Endometrial microvascular endothelial cells (primary cell): ENCODE measurements around the gene HMG20B. TPM values are rescaled to one million over a fixed set of nuclear protein-coding genes. Genes with fewer than 3 reads are reported as not detected.

ENCODE experiments used
- in situ Hi-C: cut with HindIII; loops from 2 replicates; pipeline ENCODE4 v1.10.0; 2017; ENCODE audit warnings: low sequenced_read_pairs, low pct_unique_long_range_greater_than_20kb; ENCODE audit errors: inconsistent ontology term
- total RNA-seq: library from RNA; depleted of rRNA; stranded (reverse); fragments of >200 nt; gene quantifications from one replicate; pipeline ENCODE4 v1.2.3, GENCODE V29; 2015; ENCODE audit errors: inconsistent ontology term

HMG20B gene
- total RNA-seq, 1 donor from 2014 or later: 79.4 TPM

GRCh38 chr19:3535981-3536380 lies 36.8 kb upstream of the HMG20B start:
- in situ Hi-C loops: no loop called here

DNA sequence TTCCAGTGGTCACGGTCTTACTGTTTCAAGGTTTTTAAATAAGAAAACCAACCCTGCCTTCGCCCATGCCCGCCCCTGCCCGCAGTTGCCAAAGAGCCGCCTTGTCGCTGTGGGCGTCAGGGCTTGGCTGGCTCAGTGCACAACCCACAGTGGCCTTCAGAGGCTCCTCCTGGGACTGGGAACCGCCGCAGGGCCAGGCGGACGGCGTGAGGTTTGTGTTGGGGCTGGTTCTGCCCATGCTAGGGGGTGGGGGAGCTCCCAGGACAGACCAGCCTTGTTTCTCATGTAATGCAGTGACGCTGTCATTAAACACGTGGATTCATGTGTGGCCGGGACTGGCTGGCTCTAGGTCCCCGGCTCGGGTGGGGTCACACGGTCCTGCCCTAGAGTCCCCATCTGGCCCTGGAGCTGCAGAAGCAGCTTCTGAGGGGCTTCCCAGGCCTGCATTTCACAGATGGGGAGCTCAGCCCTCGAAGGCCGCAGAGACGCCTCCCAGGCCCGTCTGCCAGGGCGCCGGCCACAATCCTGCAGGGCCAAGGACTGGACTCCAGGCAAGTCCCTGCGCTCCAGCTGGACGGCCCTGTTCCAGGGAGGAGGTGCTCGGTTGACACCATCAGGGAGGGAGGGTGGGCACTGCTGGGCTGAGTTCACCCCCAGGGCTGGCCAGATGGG lies 36.2 kb upstream of the HMG20B start:
- in situ Hi-C loops: no loop called here

DNA sequence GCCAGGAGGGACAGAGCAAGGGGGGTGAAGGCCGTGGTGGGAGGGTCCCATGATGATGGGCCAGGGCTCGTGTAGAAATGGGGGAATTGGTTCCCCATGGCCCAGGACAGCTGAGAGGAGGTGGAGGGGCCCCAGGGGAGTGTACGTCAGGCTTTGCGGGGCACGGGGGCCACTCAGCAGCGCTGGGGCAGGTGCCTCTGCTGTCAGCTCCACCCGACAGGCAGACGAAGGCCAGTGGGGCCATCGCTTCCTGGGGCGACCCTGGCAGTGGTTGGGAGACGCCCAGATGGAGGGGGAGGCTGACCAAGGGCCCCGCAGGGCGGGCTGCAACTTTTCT lies 35.7 kb upstream of the HMG20B start:
- in situ Hi-C loops: no loop called here

DNA sequence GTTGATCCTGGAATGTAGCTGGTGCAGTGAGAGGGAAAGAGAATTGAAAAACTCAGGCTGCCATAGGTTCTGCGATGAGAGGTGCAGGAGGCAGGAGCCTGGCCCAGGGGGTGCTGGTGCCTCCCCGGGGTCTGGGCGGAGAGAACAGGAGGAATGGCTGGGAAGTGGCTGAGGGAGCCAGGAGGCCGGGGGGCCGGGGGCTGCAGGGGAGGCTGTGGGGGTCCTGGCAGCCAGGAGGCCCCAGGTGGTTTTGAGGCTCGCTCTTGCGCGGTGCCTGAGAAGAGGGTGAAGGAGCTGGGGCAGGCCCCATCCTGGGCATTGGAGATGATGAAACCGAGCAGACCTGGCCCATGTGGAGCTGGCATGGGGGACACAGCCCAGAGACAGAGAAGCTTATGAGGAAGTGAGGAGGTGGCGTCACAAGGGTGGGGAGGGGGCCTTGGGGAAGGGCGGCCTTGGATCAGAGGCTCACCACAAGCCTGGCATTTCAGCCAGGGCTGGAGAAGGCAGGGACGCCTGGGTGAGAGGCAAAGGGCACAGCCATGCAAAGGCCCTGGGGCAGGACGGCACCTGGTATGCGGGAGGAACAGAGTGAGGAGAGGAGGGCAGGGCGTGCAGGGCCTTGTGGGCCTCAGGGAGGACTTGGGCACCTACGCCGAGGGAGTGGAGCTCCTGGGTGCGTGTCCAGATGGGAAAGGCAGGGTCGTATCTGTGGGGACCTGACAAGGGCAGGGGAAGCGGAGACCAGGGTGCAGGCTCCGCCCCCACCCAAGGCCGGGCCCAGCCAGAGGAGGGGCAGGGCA lies 35.1 kb upstream of the HMG20B start:
- in situ Hi-C loops: no loop called here

GRCh38 chr19:3538258-3538929 lies 34.4 kb upstream of the HMG20B start:
- in situ Hi-C loops: no loop called here

GRCh38 chr19:3538965-3539755 lies 33.6 kb upstream of the HMG20B start, which contains the start of gene TEKTIP1:
TEKTIP1 (plus strand) TSS chr19:3539174; CDS start chr19:3539178, 4 bp downstream.
- in situ Hi-C loops: no loop called here

- in situ Hi-C loops: no loop called here
Measured at GRCh38 chr19:3539756-3540118, 33.0 kb upstream of the HMG20B start.

- in situ Hi-C loops: no loop called here
Measured at GRCh38 chr19:3543150-3544057, 29.3 kb upstream of the HMG20B start.

DNA sequence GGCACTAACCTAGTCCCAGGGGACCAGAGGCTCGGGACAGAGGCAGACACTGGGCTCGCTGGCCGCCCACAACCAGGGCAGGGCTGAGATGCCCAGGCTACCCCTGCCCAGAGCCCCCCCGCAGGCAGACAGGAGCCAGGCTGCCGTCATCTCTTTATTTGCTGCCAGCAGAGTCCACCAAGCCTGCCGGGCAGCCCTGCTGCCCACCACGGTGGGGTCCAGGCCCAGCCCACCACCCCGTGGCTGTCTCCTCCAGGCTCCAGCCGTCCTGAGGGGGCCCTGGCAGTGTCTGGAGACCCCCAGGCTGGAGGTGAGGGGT lies 28.7 kb upstream of the HMG20B start:
- in situ Hi-C loops: no loop called here

DNA sequence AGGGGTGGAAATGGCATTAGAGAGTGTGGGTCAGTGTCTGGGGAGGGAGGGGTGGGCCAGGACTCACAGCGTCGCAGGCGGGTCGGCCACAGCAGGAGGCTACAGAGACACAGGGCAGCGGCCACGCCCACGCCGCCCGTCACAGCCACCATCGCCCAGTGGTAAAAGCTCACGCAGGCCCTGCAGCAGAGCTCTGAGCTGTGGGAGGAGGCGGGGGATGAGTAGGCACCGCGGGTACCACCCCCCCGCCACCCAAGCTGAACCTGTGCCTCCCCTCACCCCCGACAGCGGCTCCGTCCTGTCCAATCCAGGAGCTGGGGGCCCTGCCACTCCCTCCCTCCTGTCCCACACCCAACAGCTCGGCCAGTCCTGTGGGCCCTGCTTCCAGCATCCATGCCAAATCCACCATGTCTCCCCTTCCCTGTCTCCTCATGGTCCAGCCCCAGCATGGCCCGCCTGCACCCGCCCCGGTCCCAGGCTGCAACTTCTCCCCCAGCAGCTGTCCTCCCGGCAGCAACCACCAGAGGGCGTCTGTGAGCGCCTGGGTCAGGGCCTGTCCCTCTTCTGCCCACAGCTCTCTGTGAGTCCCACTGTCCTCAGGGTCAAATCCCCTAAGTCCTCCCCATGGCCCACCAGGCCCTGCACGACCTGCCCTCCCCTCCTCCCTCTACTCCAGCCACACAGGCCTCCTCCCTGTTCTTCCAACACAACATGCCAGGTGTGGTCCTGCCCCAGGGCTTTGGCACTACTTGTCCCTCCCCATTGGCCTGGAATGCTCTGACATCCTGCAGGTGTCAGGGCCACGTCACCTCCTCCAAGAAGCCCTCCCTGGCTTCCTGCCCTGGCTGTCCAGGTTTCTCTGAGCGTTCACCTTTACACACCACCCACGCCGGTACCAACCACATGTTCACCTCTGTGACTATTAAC lies 27.7 kb upstream of the HMG20B start:
- in situ Hi-C loops: no loop called here

- in situ Hi-C loops: no loop called here
Measured at GRCh38 chr19:3545669-3546034, 27.1 kb upstream of the HMG20B start.

GRCh38 chr19:3546119-3546518 lies 26.6 kb upstream of the HMG20B start:
- in situ Hi-C loops: no loop called here

- in situ Hi-C loops: no loop called here
Measured at GRCh38 chr19:3547301-3547731, 25.4 kb upstream of the HMG20B start.

DNA sequence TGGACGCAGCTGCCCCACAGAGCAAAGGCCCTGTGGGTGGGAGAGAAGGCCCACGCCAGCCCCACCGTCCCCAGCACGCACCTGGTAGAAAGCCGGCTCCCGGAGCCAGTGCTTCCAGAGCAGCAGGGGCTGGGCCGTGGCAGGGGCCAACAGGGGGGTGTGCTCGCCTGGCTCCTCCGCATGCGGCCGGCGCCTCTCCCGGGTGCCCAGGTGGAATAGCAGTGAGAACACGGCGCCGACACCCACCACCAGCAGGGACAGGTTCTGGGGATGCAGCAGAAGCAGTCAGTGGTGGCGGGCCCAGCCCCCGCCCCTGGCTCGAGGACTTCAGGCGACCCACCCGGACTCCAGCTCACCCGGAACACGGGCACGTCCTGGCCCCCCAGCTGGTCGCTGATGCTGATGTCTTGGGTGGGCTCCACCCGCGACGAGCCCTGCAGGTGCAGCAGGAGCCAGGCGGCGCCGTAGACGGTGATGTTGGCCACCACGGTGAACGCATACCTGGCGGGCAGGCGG lies 24.9 kb upstream of the HMG20B start:
- in situ Hi-C loops: no loop called here

GRCh38 chr19:3548606-3549005 lies 24.1 kb upstream of the HMG20B start:
- in situ Hi-C loops: no loop called here

GRCh38 chr19:3549816-3550215 lies 22.9 kb upstream of the HMG20B start:
- in situ Hi-C loops: no loop called here
